Measurements from ENCODE around the gene MSH4.
"Not testable (repeated sequence)": the region's sequence is repeated elsewhere in the genome, so short reads cannot be mapped to it uniquely, and the experiment has no call there.

- not testable (repeated sequence) for TF ChIP-seq PATZ1 (CRISPR knock-in tag; IDR thresholded peaks at IDR 0.05; ENCODE audit: borderline replicate concordance); BACH2 (CRISPR knock-in tag; IDR thresholded peaks at IDR 0.05; ENCODE audit: borderline replicate concordance); ZC3H10 (CRISPR knock-in tag; IDR thresholded peaks at IDR 0.05); TSHZ2 (CRISPR knock-in tag; IDR thresholded peaks at IDR 0.05); TCF4 (CRISPR knock-in tag; IDR thresholded peaks at IDR 0.05; ENCODE audit: borderline replicate concordance); SNAI2 (CRISPR knock-in tag; IDR thresholded peaks at IDR 0.05)
Observed at GRCh38 chr1:75777812-75778211, 18.9 kb upstream of the MSH4 start.
